Non-pigmented ciliary epithelial cell (primary cell): ENCODE data around the gene MAP3K6.
A peak's percentile ranks its signal among the peaks of the same experiment; 100 is the strongest.

ENCODE experiments used
- DNase-seq: peaks from one replicate; pipeline ENCODE4 v3.0.0-alpha.2; 2010; ENCODE audit warnings: low read depth

Gene MAP3K6

GRCh38 chr1:27333717-27334279, 33.0 kb downstream of the MAP3K6 start:
- no peak for DNase-seq

GRCh38 chr1:27332536-27333281, 34.1 kb downstream of the MAP3K6 start:
- DNase-seq: no peak

DNA sequence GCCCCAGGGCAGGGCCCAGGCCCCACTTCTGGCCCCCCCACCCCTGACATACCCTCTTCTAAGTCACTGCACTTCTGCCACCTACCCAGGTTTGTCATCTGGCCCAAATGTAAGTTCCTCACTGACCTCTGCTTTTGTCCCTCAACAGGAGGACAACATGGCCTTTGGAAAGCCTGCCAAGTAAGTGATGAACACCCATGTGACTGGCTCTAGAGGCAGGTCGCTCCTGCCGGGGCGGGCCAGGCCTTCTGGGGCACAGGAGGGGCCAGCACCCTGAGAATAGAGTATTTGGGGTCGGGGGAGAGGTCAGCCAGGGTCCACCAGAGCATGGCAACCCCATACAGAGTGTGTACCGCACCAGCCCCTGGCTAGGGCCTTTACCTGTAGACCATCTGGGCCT, 34.8 kb downstream of the MAP3K6 start:
- no peak for DNase-seq

DNA sequence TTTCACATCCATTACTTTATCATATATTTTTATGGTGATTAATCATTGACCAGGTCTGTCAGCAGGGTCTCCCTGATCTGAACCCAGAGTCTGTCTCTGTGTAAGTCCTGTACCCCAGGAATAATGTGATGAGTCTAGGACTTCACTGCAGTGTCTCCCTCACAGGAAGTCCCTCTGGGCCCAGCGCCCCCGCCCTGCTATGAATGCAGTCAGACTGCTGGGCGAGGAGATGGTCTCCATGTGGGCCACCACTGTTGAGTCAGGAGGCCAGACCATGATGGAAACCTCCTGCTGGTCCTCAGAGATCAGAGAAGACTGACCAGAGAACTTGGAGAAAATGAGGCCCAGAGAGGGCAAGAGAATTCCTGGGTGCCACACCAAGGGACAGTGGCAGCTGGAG, 35.3 kb downstream of the MAP3K6 start:
- no peak for DNase-seq

- no peak for DNase-seq
These were observed 36.0 kb downstream of the MAP3K6 start for GRCh38 chr1:27330786-27331185.

GRCh38 chr1:27327964-27328363, 38.8 kb downstream of the MAP3K6 start:
- DNase-seq: no peak

GRCh38 chr1:27325286-27325685, 41.5 kb downstream of the MAP3K6 start:
- no peak for DNase-seq

DNA sequence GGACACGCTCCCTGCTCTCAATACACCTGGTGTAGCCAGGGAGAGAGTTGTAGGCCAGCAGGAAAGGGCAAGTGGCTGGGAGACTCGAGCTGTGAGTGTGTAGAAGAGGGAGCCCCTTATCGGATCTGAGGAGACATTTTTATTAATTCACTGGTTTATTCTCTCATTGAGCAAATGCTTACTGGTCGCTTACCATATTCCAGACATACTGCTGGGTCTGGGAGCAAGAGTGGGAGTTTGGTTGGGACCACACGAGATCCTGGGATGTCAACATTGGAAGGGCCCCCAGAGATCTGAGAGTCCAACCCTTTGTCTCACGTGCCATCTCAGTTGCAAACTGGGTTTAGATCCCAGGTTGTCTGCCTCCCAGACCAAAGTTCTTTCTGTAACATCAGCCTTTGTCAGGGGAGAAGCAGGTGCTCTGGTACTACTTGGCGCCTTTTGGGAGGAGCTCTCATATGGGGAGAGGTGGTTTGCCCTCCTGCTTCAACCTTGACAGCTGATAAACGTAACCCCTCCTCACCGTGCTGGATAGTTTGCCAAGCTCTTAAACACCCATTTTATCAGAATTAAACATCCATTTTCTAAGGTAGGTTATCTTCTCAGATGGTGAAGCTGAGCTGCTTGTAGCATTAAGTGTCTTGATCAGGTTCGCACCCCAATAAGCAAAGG, 44.1 kb downstream of the MAP3K6 start:
- no peak for DNase-seq

DNA sequence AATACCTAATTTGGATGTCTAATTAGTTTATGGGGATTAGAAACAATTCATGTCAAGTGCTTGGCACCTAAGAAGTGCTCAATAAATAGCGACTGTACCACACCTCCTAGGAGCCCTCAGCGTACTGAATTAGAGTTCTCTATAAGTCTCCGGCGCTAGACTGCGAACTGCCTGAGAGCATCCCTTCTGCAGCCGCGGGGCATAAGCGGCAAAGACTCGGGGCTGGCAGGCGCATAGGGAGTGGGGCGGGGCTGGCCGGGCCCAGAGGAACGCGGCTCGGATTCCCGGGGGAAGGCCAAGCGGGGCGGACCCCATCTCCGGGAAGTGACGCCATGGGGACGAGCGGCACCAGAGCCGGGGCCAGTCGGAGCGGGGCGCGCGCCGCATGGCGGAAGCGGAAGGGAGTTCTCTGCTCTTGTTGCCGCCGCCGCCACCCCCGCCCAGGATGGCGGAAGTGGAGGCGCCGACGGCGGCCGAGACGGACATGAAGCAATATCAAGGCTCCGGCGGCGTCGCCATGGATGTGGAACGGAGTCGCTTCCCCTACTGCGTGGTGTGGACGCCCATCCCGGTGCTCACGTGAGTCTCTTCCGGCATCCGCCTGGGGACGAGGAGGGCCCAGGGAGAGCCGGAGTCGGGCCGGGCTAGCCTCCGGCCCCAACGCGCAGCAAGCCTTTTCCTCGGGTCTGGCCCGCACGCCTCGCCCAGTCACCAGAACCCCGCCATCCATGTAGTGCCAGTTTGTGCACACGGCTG, 44.8 kb downstream of the MAP3K6 start, which contains the start of gene TMEM222:
Gene TMEM222, plus strand, starts transcription at position 351 of the 756 bp plus-strand sequence. Its CDS starts 35 bp downstream, at position 386.
- peak; percentile 66 for DNase-seq

DNA sequence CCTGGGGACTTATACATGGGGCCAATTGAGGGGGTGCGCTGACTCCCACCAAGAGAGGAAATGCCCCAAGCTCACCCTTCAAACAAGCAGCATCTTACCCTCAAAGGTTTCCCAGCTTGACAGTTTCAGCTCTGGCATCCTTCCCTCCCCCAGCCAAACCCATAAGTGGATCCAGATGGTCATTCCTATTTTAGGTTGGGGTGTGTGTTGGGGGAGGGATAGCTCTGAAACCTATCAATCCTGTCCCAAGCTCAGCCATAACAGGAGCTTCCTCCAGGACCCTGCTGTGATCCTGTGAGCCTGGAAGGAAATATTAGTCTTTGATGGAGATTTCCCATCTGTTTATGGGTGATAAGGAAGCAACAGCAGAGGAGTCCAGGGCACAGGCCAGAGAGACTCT, 48.2 kb downstream of the MAP3K6 start:
- DNase-seq: no peak

- no peak for DNase-seq
These were observed 48.6 kb downstream of the MAP3K6 start for GRCh38 chr1:27318136-27318535.

- no peak for DNase-seq
These were observed 49.9 kb downstream of the MAP3K6 start for GRCh38 chr1:27316860-27317259.

GRCh38 chr1:27314737-27315136, 52.0 kb downstream of the MAP3K6 start:
- no peak for DNase-seq

DNA sequence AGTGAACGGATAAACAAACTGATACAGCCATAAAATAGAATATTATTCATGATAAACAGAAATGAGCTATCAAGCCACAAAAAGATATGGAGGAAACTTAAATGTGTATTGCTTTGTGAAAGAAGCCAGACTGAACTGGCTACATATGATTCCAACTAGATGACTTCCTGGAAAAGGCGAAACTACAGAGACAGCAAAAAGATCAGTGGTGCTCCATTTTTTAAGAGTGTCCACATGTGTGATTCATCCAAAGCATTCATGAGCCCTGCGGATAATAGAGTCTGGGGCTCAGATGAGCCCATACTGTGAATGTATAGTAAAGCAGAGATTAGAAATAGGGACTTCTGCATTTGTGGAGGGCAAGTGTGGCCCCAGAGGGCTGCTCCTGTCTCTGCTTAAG, 52.6 kb downstream of the MAP3K6 start:
- DNase-seq: no peak

GRCh38 chr1:27307874-27308598, 58.7 kb downstream of the MAP3K6 start:
- no peak for DNase-seq

- DNase-seq: no peak
These were observed 59.6 kb downstream of the MAP3K6 start for GRCh38 chr1:27306892-27307761.

GRCh38 chr1:27306071-27306470, 60.7 kb downstream of the MAP3K6 start:
- DNase-seq: no peak
